ENCODE results near the gene ALK.

DNA sequence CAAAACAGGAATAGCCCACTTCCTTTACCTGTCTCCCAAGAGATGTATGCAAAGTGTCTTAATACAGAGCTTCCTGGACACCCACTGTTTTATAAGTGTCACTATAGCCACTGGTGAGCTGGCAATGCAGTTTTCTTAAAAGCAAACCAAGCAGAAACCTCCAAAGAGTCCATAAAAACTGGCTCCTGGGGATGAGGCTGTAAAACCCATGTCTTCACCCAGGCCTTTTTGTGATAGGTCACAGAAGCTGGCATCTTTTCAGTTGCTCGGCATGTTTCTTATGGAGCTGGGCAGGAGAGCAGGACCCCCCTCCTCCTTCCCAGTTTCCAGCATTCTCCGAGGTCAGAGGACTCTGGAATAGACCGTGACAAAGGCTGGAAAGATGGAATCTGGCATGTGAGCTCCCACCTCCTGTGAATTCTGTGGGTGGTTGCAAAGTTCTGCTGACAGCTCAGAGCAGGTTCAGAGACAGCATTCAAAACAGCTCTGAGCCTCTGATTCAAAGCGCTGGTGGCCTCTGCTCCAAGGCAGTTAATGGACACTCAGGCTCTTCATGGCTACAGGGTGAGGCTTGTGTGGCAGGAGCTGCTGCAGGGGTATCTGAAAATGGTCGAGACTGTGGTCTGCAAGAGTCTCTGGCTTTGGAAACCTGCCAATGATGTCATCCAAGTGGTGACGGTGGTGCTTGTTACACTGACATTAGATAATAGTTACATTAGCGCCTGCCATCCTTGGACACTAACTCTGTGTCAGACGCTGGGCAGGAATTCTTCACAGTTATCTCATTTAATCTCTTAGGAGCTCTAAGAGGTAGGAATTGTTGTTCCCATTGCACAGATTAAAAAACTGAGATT lies 522.8 kb downstream of the ALK start:
- TF ChIP-seq, protein P1, sequence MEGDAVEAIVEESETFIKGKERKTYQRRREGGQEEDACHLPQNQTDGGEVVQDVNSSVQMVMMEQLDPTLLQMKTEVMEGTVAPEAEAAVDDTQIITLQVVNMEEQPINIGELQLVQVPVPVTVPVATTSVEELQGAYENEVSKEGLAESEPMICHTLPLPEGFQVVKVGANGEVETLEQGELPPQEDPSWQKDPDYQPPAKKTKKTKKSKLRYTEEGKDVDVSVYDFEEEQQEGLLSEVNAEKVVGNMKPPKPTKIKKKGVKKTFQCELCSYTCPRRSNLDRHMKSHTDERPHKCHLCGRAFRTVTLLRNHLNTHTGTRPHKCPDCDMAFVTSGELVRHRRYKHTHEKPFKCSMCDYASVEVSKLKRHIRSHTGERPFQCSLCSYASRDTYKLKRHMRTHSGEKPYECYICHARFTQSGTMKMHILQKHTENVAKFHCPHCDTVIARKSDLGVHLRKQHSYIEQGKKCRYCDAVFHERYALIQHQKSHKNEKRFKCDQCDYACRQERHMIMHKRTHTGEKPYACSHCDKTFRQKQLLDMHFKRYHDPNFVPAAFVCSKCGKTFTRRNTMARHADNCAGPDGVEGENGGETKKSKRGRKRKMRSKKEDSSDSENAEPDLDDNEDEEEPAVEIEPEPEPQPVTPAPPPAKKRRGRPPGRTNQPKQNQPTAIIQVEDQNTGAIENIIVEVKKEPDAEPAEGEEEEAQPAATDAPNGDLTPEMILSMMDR (conservative IDR thresholded peaks at IDR 0.05; ENCODE audit: low read depth, low read length): no peak
- no peak for TF ChIP-seq EZH2phosphoT487 (IDR thresholded peaks at IDR 0.05; ENCODE audit: borderline replicate concordance, low read length)
- TF ChIP-seq EZH2 (IDR thresholded peaks at IDR 0.05; ENCODE audit: low read length, unreplicated experiment): no peak
